GM21447 (cell line): Measurements from ENCODE around the gene SCMH1.

Experiments
- ATAC-seq: cut with Tn5 transposase; IDR thresholded peaks from one replicate; pipeline ENCODE4 v1.9.1; 2021; ENCODE audit not compliant: unreplicated experiment

SCMH1 gene

GRCh38 chr1:41241749-41242341, at the start of gene SCMH1:
SCMH1 (minus strand) TSS chr1:41242306; CDS start chr1:41186133, 56,173 bp downstream.
- ATAC-seq = peak; percentile 22

- ATAC-seq = no peak
Measured at GRCh38 chr1:41291195-41291594, 49.1 kb upstream of the SCMH1 start.

- ATAC-seq = no peak
Measured at GRCh38 chr1:41289196-41289595, 47.1 kb upstream of the SCMH1 start.

GRCh38 chr1:41286992-41287391, 44.9 kb upstream of the SCMH1 start:
- ATAC-seq = no peak

- ATAC-seq = no peak
Measured at GRCh38 chr1:41286486-41286885, 44.4 kb upstream of the SCMH1 start.

- ATAC-seq = no peak
Measured at GRCh38 chr1:41285818-41286217, 43.7 kb upstream of the SCMH1 start.

GRCh38 chr1:41284121-41284520, 42.0 kb upstream of the SCMH1 start:
- no peak for ATAC-seq

- ATAC-seq = no peak
Measured at GRCh38 chr1:41282679-41283317, 40.7 kb upstream of the SCMH1 start.

- ATAC-seq = no peak
Measured at GRCh38 chr1:41281334-41281733, 39.2 kb upstream of the SCMH1 start.

- ATAC-seq = no peak
Measured at GRCh38 chr1:41280202-41281032, 38.3 kb upstream of the SCMH1 start.

GRCh38 chr1:41278076-41278475, 36.0 kb upstream of the SCMH1 start:
- ATAC-seq = no peak

- no peak for ATAC-seq
Measured at GRCh38 chr1:41277371-41277975, 35.4 kb upstream of the SCMH1 start.

- no peak for ATAC-seq
Measured at GRCh38 chr1:41275831-41276230, 33.7 kb upstream of the SCMH1 start.

GRCh38 chr1:41274752-41275545, 32.8 kb upstream of the SCMH1 start:
- ATAC-seq = no peak

GRCh38 chr1:41272601-41273000, 30.5 kb upstream of the SCMH1 start:
- ATAC-seq = no peak

- no peak for ATAC-seq
Measured at GRCh38 chr1:41268154-41268770, 26.2 kb upstream of the SCMH1 start.

GRCh38 chr1:41261926-41262618, 20.0 kb upstream of the SCMH1 start:
- no peak for ATAC-seq

- ATAC-seq = no peak
Measured at GRCh38 chr1:41260768-41261167, 18.7 kb upstream of the SCMH1 start.

GRCh38 chr1:41259221-41259620, 17.1 kb upstream of the SCMH1 start:
- no peak for ATAC-seq

- no peak for ATAC-seq
Measured at GRCh38 chr1:41255978-41256377, 13.9 kb upstream of the SCMH1 start.
